Transverse colon (tissue), 4 donors: ENCODE data around the gene CORIN. TPM values are rescaled to one million over a fixed set of nuclear protein-coding genes. Genes with fewer than 3 reads are reported as not detected.

Source experiments
- DNase-seq: peaks from one replicate; pipeline ENCODE4 v3.0.0-alpha.2; 2019
- H3K27ac ChIP-seq, 4 donors: fragments of 200-600 bp; sonication (generic); 2 replicates each; pipeline ENCODE4 v1.5.1; 2016 to 2018; ENCODE audit warnings: inconsistent platforms in 4 of 4
- H3K27me3 ChIP-seq: fragments of 200-600 bp; sonication (generic); 2 replicates; pipeline ENCODE4 v1.5.1; 2017; ENCODE audit warnings: inconsistent platforms
- H3K36me3 ChIP-seq, 4 donors: fragments of 200-600 bp; sonication (generic); 2 replicates each; pipeline ENCODE4 v1.5.1; 2017 to 2019; ENCODE audit warnings: inconsistent platforms in 4 of 4
- H3K4me1 ChIP-seq, 4 donors: fragments of 200-600 bp; sonication (generic); 2 replicates each; pipeline ENCODE4 v1.5.1; 2017 to 2020; ENCODE audit warnings: inconsistent platforms in 4 of 4
- H3K4me3 ChIP-seq, 4 donors: fragments of 200-600 bp; sonication (generic); 1 replicate in 1 of 4; 2 replicates in 3 of 4; pipeline versions ENCODE4 v1.5.1 to v1.6.1; 2017 to 2019; ENCODE audit warnings: inconsistent platforms in 4 of 4
- H3K9me3 ChIP-seq, 2 donors: fragments of 200-600 bp; sonication (generic); 2 replicates each; pipeline ENCODE4 v1.5.1; 2017 to 2019; ENCODE audit warnings: inconsistent platforms in 2 of 2
- EP300 ChIP-seq: sonication (generic); formaldehyde crosslinking; IDR thresholded peaks from one replicate; pipeline ENCODE4 v1.6.1; 2017; ENCODE audit warnings: antibody characterized with exemption, low read depth
- POLR2A ChIP-seq: fragments of 450-650 bp; IDR thresholded peaks from one replicate; pipeline ENCODE4 v1.6.1; 2016; ENCODE audit warnings: antibody characterized with exemption, mild to moderate bottlenecking, moderate library complexity
- POLR2AphosphoS5 ChIP-seq, 3 donors: sonication (generic); formaldehyde crosslinking; IDR thresholded peaks; one replicate each; pipeline ENCODE4 v1.6.1; 2016; ENCODE audit warnings: antibody characterized with exemption in 3 of 3
- WGBS, 2 donors: methylation state at CpG; one replicate each; pipeline ENCODE4 v1.1.5; 2018; ENCODE audit warnings: low coverage in 1 of 2; 5-methylcytosine and 5-hydroxymethylcytosine counted together
- in situ Hi-C, 4 donors: fragments of 200-750 bp; cut with MboI; loops; one replicate each; pipeline versions ENCODE4 v1.15.0 to v1.15.1; 2017; ENCODE audit warnings: low sequenced_read_pairs in 3 of 4, low pct_ligation_motif_present in 1 of 4, low pct_unique_long_range_greater_than_20kb in 1 of 4
- intact Hi-C: fragments of 100-400 bp; cut with DNase I; formaldehyde crosslinking; loops from one replicate; pipeline ENCODE4 v1.15.1; 2023; ENCODE audit warnings: low total_unique reads
- total RNA-seq, 4 donors: library from RNA; depleted of rRNA; stranded (reverse); fragments of >200 nt; gene quantifications; one replicate each; pipeline ENCODE4 v1.1.0, GENCODE V29; 2016
- TF ChIP-seq, protein P1 (sequence below), 5 experiments: fragments of 200-600 bp in 3 of 5; fragments of 450-650 bp in 2 of 5; sonication (generic) in 3 of 5; IDR thresholded peaks; 1 replicate in 2 of 5; 2 replicates in 3 of 5; pipeline ENCODE4 v1.5.1; 2016 to 2017; ENCODE audit warnings: antibody characterized with exemption in 5 of 5, inconsistent platforms in 3 of 5, mild to moderate bottlenecking in 2 of 5, moderate library complexity in 1 of 5

CORIN gene
- total RNA-seq, 4 donors from 2014 or later = 0.82 to 1.6 TPM; not detected in 2

DNA sequence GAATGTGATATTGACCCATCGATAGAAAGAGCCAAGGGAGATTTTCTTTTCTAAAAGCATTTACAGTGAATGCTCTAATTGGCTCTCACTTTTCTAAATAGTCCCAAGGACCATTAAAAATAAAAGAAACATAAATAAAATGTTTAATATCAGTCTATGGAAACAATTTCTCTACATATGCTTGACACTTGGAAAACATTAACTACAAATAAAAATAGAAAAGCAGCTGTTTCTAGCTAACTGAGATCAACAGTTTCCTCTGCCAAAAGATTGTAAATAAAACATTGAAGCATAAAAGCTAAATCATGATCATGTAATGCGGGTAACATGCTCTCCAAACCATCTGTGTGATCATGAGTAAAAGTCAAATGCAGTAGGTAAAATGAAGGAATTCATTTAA, 49.7 kb downstream of the CORIN start:
- TF ChIP-seq EP300 = no peak
- no peak for TF ChIP-seq POLR2AphosphoS5 (IDR thresholded peaks at IDR 0.05)
- no peak for TF ChIP-seq POLR2A
- TF ChIP-seq, protein P1, sequence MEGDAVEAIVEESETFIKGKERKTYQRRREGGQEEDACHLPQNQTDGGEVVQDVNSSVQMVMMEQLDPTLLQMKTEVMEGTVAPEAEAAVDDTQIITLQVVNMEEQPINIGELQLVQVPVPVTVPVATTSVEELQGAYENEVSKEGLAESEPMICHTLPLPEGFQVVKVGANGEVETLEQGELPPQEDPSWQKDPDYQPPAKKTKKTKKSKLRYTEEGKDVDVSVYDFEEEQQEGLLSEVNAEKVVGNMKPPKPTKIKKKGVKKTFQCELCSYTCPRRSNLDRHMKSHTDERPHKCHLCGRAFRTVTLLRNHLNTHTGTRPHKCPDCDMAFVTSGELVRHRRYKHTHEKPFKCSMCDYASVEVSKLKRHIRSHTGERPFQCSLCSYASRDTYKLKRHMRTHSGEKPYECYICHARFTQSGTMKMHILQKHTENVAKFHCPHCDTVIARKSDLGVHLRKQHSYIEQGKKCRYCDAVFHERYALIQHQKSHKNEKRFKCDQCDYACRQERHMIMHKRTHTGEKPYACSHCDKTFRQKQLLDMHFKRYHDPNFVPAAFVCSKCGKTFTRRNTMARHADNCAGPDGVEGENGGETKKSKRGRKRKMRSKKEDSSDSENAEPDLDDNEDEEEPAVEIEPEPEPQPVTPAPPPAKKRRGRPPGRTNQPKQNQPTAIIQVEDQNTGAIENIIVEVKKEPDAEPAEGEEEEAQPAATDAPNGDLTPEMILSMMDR (IDR thresholded peaks at IDR 0.05) = no peak
- Histone ChIP-seq H3K27me3 (no peaks in the 10 kb centered on the region), H3K36me3 (no peaks in the 10 kb centered on the region), H3K4me3 (no peak overlapping the region), H3K9me3 (peaks cover 0 to 4% of the 10 kb centered on the region in 2 donors), H3K27ac (no peak overlapping the region), H3K4me1 (no peaks in the 10 kb centered on the region)
- 61 to 71% methylated on average over 2 of the region's 2 CpGs for WGBS, 2 donors
- no peak for DNase-seq
- intact Hi-C loops (no loop called here), in situ Hi-C loops (no loop called here)

DNA sequence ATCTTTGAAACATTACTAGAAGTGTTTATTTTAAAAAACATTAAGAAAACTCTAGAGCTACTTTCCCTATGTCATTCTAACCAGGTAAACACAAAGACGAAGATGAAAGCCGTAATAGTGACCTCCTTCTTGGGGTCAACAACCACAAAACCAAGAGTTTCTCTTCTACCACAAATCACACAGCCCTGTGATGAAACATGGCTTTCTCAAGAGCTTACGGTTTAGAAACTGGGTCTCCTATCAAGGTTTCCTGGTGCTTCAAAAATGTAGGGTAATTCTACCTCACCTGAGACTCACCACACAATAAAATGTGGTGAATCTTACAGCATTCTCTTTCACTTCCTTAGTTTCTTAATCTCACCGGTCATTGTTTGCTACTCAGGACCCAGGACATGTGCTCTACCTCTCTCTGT, 50.9 kb downstream of the CORIN start:
- Histone ChIP-seq H3K4me3 (no peak overlapping the region), H3K4me1 (no peaks in the 10 kb centered on the region), H3K27ac (no peak overlapping the region), H3K9me3 (peaks cover 0 to 4% of the 10 kb centered on the region in 2 donors), H3K36me3 (no peaks in the 10 kb centered on the region), H3K27me3 (no peaks in the 10 kb centered on the region)
- intact Hi-C loops = no loop called here
- in situ Hi-C loops = no loop called here
- no peak for DNase-seq
- TF ChIP-seq POLR2A (no peak), POLR2AphosphoS5 (IDR thresholded peaks at IDR 0.05) (no peak), EP300 (no peak)
- TF ChIP-seq, protein P1 (IDR thresholded peaks at IDR 0.05) = no peak
- WGBS, 2 donors = 46 to 57% methylated on average over 4 of the region's 4 CpGs

GRCh38 chr4:47785153-47785552, 52.7 kb downstream of the CORIN start:
- TF ChIP-seq EP300 = no peak
- TF ChIP-seq POLR2A = no peak
- no peak for TF ChIP-seq POLR2AphosphoS5 (IDR thresholded peaks at IDR 0.05)
- TF ChIP-seq, protein P1 (IDR thresholded peaks at IDR 0.05) = no peak
- in situ Hi-C loops (no loop called here), intact Hi-C loops (no loop called here)
- DNase-seq = no peak
- Histone ChIP-seq H3K4me1 (no peaks in the 10 kb centered on the region), H3K27ac (no peak overlapping the region), H3K9me3 (no peaks in the 10 kb centered on the region), H3K27me3 (no peaks in the 10 kb centered on the region), H3K36me3 (no peaks in the 10 kb centered on the region), H3K4me3 (no peak overlapping the region)
- 65% methylated on average over 3 of the region's 3 CpGs for WGBS, 2 donors

DNA sequence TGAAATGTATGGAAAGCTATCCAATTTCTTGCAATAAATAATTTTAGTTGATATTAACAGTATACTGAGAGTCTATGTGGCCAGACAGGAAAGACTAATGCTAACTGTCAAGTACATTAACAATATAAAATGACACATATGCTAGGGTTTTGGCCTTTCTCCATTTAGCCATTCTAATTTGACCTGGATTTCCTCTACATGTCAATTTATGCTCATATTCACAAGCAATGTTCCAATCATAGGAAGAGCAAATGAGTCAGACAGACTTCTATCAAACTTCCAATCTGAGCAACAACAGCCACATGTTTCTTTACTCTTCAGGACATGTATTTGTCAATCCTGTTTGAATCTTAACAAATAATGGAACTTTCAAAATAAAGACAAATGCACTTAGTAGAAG, 53.6 kb downstream of the CORIN start:
- Histone ChIP-seq H3K4me1 (no peaks in the 10 kb centered on the region), H3K4me3 (no peak overlapping the region), H3K27ac (no peak overlapping the region), H3K27me3 (no peaks in the 10 kb centered on the region), H3K9me3 (no peaks in the 10 kb centered on the region), H3K36me3 (no peaks in the 10 kb centered on the region)
- in situ Hi-C loops = no loop called here
- TF ChIP-seq, protein P1 (IDR thresholded peaks at IDR 0.05) = no peak
- no peak for TF ChIP-seq EP300
- no peak for TF ChIP-seq POLR2AphosphoS5 (IDR thresholded peaks at IDR 0.05)
- TF ChIP-seq POLR2A = no peak
- intact Hi-C loops = no loop called here
- DNase-seq = no peak
